HEK293 (cell line): ENCODE measurements around the gene ABCA7.

Experiments used
- CTCF ChIA-PET: fragments of 350-600 bp; formaldehyde crosslinking; extraction: SDS; loops from one replicate; lab custom pipeline; 2021; ENCODE audit warnings: antibody characterized with exemption; lab: Yijun Ruan, JAX
- POLR2A ChIA-PET: fragments of 300-600 bp; formaldehyde crosslinking; extraction: SDS; loops from one replicate; lab custom pipeline; 2020; ENCODE audit warnings: antibody characterized with exemption, inconsistent platforms; lab: Yijun Ruan, JAX
- H3K27ac ChIP-seq: fragments of 200-500 bp; sonication (Bioruptor generic); 2 replicates; pipeline ENCODE4 v1.5.1; 2014; ENCODE audit warnings: low read depth, low read length, control low read depth, inconsistent platforms; ENCODE audit errors: extremely low read depth
- H3K36me3 ChIP-seq, 2 experiments: fragments of 200-500 bp in 1 of 2; sonication (Bioruptor generic) in 1 of 2; 1 replicate in 1 of 2; 2 replicates in 1 of 2; pipeline ENCODE4 v1.5.1; 2014 to 2017; ENCODE audit warnings: inconsistent platforms in 2 of 2, low read length in 2 of 2; ENCODE audit not compliant: control insufficient read depth in 2 of 2, insufficient read depth in 1 of 2
- H3K4me1 ChIP-seq: fragments of 200-500 bp; sonication (Bioruptor generic); 2 replicates; pipeline ENCODE4 v1.5.1; 2014; ENCODE audit warnings: mild to moderate bottlenecking, low read length, inconsistent platforms; ENCODE audit not compliant: control insufficient read depth, insufficient read depth
- H3K4me3 ChIP-seq: 2 replicates; pipeline ENCODE4 v1.5.1; 2011; ENCODE audit warnings: low read depth, mild to moderate bottlenecking, control low read depth, low read length, moderate library complexity
- H3K9me3 ChIP-seq: fragments of 200-500 bp; sonication (Bioruptor generic); 2 replicates; pipeline ENCODE4 v1.5.1; 2014; ENCODE audit warnings: low read depth, low read length, inconsistent platforms; ENCODE audit not compliant: control insufficient read depth, insufficient read depth
- BCL11A ChIP-seq: fragments of 450-650 bp; formaldehyde crosslinking; IDR thresholded peaks from 2 replicates; pipeline ENCODE4 v1.5.1; 2016; ENCODE audit warnings: low read depth, missing biosample characterization, missing genetic modification characterization
- FEZF1 ChIP-seq: fragments of 450-650 bp; formaldehyde crosslinking; IDR thresholded peaks from 2 replicates; pipeline ENCODE4 v1.5.1; 2016; ENCODE audit warnings: missing biosample characterization, missing genetic modification characterization
- GLIS1 ChIP-seq: fragments of 450-650 bp; formaldehyde crosslinking; IDR thresholded peaks from 2 replicates; pipeline ENCODE4 v1.5.1; 2016; ENCODE audit warnings: missing biosample characterization, missing genetic modification characterization
- MZF1 ChIP-seq: fragments of 450-650 bp; formaldehyde crosslinking; IDR thresholded peaks from 2 replicates; pipeline ENCODE4 v1.5.1; 2017; ENCODE audit warnings: missing biosample characterization, missing genetic modification characterization, borderline replicate concordance
- OSR2 ChIP-seq: fragments of 450-650 bp; formaldehyde crosslinking; IDR thresholded peaks from 2 replicates; pipeline ENCODE4 v1.5.1; 2016; ENCODE audit warnings: missing biosample characterization, missing genetic modification characterization
- OVOL3 ChIP-seq: fragments of 450-650 bp; formaldehyde crosslinking; IDR thresholded peaks from 2 replicates; pipeline ENCODE4 v1.5.1; 2016; ENCODE audit warnings: missing biosample characterization, missing genetic modification characterization
- PRDM4 ChIP-seq: fragments of 450-650 bp; formaldehyde crosslinking; IDR thresholded peaks from 2 replicates; pipeline ENCODE4 v1.5.1; 2017; ENCODE audit warnings: missing biosample characterization, missing genetic modification characterization
- REPIN1 ChIP-seq: fragments of 450-650 bp; formaldehyde crosslinking; IDR thresholded peaks from 2 replicates; pipeline ENCODE4 v1.5.1; 2017; ENCODE audit warnings: missing biosample characterization, missing genetic modification characterization, low read depth
- SP2 ChIP-seq: fragments of 450-650 bp; formaldehyde crosslinking; IDR thresholded peaks from 2 replicates; pipeline ENCODE4 v1.5.1; 2016; ENCODE audit warnings: missing biosample characterization, missing genetic modification characterization
- SP3 ChIP-seq: fragments of 450-650 bp; formaldehyde crosslinking; IDR thresholded peaks from 2 replicates; pipeline ENCODE4 v1.5.1; 2016; ENCODE audit warnings: missing biosample characterization, missing genetic modification characterization
- SP7 ChIP-seq: fragments of 450-650 bp; formaldehyde crosslinking; IDR thresholded peaks from 2 replicates; pipeline ENCODE4 v1.5.1; 2016; ENCODE audit warnings: missing biosample characterization, missing genetic modification characterization
- TCF7L2 ChIP-seq: IDR thresholded peaks from 2 replicates; pipeline ENCODE4 v1.6.1; 2011; ENCODE audit warnings: low read depth, mild to moderate bottlenecking, inconsistent platforms, low read length, moderate library complexity, borderline replicate concordance
- ZBTB44 ChIP-seq: fragments of 450-650 bp; IDR thresholded peaks from 2 replicates; pipeline ENCODE4 v1.5.1; 2018; ENCODE audit warnings: missing biosample characterization, mild to moderate bottlenecking, missing genetic modification characterization
- ZNF280D ChIP-seq: fragments of 450-650 bp; formaldehyde crosslinking; IDR thresholded peaks from 2 replicates; pipeline ENCODE4 v1.5.1; 2016; ENCODE audit warnings: missing biosample characterization, missing genetic modification characterization
- ZNF391 ChIP-seq: fragments of 450-650 bp; formaldehyde crosslinking; IDR thresholded peaks from 2 replicates; pipeline ENCODE4 v1.5.1; 2016; ENCODE audit warnings: low read depth, missing biosample characterization, missing genetic modification characterization, borderline replicate concordance
- ZNF449 ChIP-seq: fragments of 450-650 bp; formaldehyde crosslinking; IDR thresholded peaks from 2 replicates; pipeline ENCODE4 v1.5.1; 2017; ENCODE audit warnings: missing biosample characterization, mild to moderate bottlenecking, missing genetic modification characterization, moderate library complexity
- ZNF510 ChIP-seq: fragments of 450-650 bp; formaldehyde crosslinking; IDR thresholded peaks from 2 replicates; pipeline ENCODE4 v1.5.1; 2018; ENCODE audit warnings: mild to moderate bottlenecking, missing genetic modification characterization, missing biosample characterization; ENCODE audit not compliant: insufficient replicate concordance
- ZNF521 ChIP-seq: fragments of 450-650 bp; formaldehyde crosslinking; IDR thresholded peaks from 2 replicates; pipeline ENCODE4 v1.5.1; 2017; ENCODE audit warnings: missing biosample characterization, mild to moderate bottlenecking, missing genetic modification characterization
- ZNF529 ChIP-seq: fragments of 450-650 bp; formaldehyde crosslinking; IDR thresholded peaks from 2 replicates; pipeline ENCODE4 v1.5.1; 2017; ENCODE audit warnings: missing genetic modification characterization, missing biosample characterization; ENCODE audit not compliant: insufficient replicate concordance
- ZNF776 ChIP-seq: fragments of 450-650 bp; formaldehyde crosslinking; IDR thresholded peaks from 2 replicates; pipeline ENCODE4 v1.5.0; 2017; ENCODE audit warnings: missing biosample characterization, missing genetic modification characterization, borderline replicate concordance

ABCA7 gene

GRCh38 chr19:1110809-1111640 lies 71.1 kb downstream of the ABCA7 start (continued):
- TF ChIP-seq FEZF1 (no peak), ZNF776 (tag by site-specific recombination) (no peak), OVOL3 (tag by site-specific recombination) (no peak), SP3 (no peak), TCF7L2 (no peak), BCL11A (tag by site-specific recombination) (no peak), MZF1 (no peak), REPIN1 (tag by site-specific recombination) (no peak), GLIS1 (peak; percentile 35), ZNF280D (tag by site-specific recombination) (no peak), ZNF391 (tag by site-specific recombination) (no peak)
- TF ChIP-seq, all 188 proteins: peak for 5

- TF ChIP-seq ZNF449 (no peak), SP2 (tag by site-specific recombination) (0 out of 2 replicates have a peak, but pooled peaks have one; percentile 27)
- Histone ChIP-seq H3K4me1 (peaks cover 4% of the 10 kb centered on the region; the same call in 1 of the 2 replicates), H3K27ac (no peak overlapping the region), H3K9me3 (no peaks in the 10 kb centered on the region), H3K4me3 (no peak overlapping the region), H3K36me3 (peaks cover 0 to 46% of the 10 kb centered on the region in 2 experiments; a peak in 1 of 3 replicates)
- CTCF ChIA-PET: interaction anchor here (0.7 to 3.9 kb wide), 5 partner anchors 10 to 133 kb away, joined by 3 to 40 read pairs (median 5); no protein-coding TSS in a partner anchor
- POLR2A ChIA-PET: interaction anchor here (0.5 kb wide), 1 partner anchor 1046 kb away, joined by 3 read pairs; no protein-coding TSS in a partner anchor
These were observed 71.8 kb downstream of the ABCA7 start for GRCh38 chr19:1111641-1112267.

- Histone ChIP-seq H3K36me3 (peaks cover 0 to 46% of the 10 kb centered on the region in 2 experiments; a peak in 1 of 3 replicates), H3K4me3 (no peak overlapping the region), H3K4me1 (peaks cover 4% of the 10 kb centered on the region; the same call in 1 of the 2 replicates), H3K27ac (no peak overlapping the region), H3K9me3 (no peaks in the 10 kb centered on the region)
- ChIA-PET POLR2A (interaction anchor here (0.5 to 1.7 kb wide), 7 partner anchors 8 to 1045 kb away, joined by 3 to 8 read pairs (median 3); partner anchors contain the start of genes ABCA7, CBARP, CIRBP and GPX4), CTCF (interaction anchor here (0.7 to 3.9 kb wide), 17 partner anchors 9 to 132 kb away, joined by 3 to 40 read pairs (median 5); partner anchors contain the start of genes CBARP, GPX4 and RNU6-2)
- TF ChIP-seq SP7 (tag by site-specific recombination) (no peak), PRDM4 (no peak), ZNF529 (tag by site-specific recombination) (no peak), ZBTB44 (no peak), ZNF510 (tag by site-specific recombination) (no peak), ZNF521 (tag by site-specific recombination) (no peak), OSR2 (tag by site-specific recombination) (no peak)
These were observed 72.5 kb downstream of the ABCA7 start for GRCh38 chr19:1112268-1113029.
